ENCODE measurements around the gene TMIE. TPM values are rescaled to one million over a fixed set of nuclear protein-coding genes. Genes with fewer than 3 reads are reported as not detected.

The TMIE gene
- polyA plus RNA-seq, 1 experiment: not detected

GRCh38 chr3:46685446-46685845 is 15.7 kb upstream of the TMIE start:
- H3K4me3 ChIP-seq (ENCODE audit: low read depth, low read length): no peak overlapping the region
- H3K27me3 ChIP-seq (ENCODE audit: control insufficient read depth, insufficient read depth, low read length): peaks cover 20% of the 10 kb centered on the region
- TF ChIP-seq CTCF (IDR thresholded peaks at IDR 0.05; ENCODE audit: low read depth, low read length): no peak
- H3K9me3 ChIP-seq (ENCODE audit: control insufficient read depth, insufficient read depth, low read length): no peaks in the 10 kb centered on the region
- CTCF ChIA-PET: no interaction called here
- POLR2A ChIA-PET: no interaction called here
- no peak for DNase-seq (ENCODE audit: low read depth, low spot score)
- no peak overlapping the region for H3K27ac ChIP-seq (ENCODE audit: low read depth, low read length)

- CTCF ChIA-PET: interaction anchor here (1.8 kb wide), 1 partner anchor 202 kb away, joined by 11 read pairs; no protein-coding TSS in a partner anchor
- H3K4me3 ChIP-seq (ENCODE audit: low read depth, low read length): no peak overlapping the region
- H3K9me3 ChIP-seq (ENCODE audit: control insufficient read depth, insufficient read depth, low read length): no peaks in the 10 kb centered on the region
- POLR2A ChIA-PET: no interaction called here
- TF ChIP-seq CTCF (IDR thresholded peaks at IDR 0.05; ENCODE audit: low read depth, low read length): no peak
- DNase-seq (ENCODE audit: low read depth, low spot score): no peak
- H3K27me3 ChIP-seq (ENCODE audit: control insufficient read depth, insufficient read depth, low read length): peaks cover 26% of the 10 kb centered on the region
- H3K27ac ChIP-seq (ENCODE audit: low read depth, low read length): no peak overlapping the region
Measured at GRCh38 chr3:46690798-46691197, 10.4 kb upstream of the TMIE start.

GRCh38 chr3:46692566-46692990 is 8.6 kb upstream of the TMIE start:
- H3K4me3 ChIP-seq (ENCODE audit: low read depth, low read length): no peak overlapping the region
- H3K27me3 ChIP-seq (ENCODE audit: control insufficient read depth, insufficient read depth, low read length): peaks cover 30% of the 10 kb centered on the region
- no peak for DNase-seq (ENCODE audit: low read depth, low spot score)
- POLR2A ChIA-PET: interaction anchor here (0.6 kb wide), 1 partner anchor 208 kb away, joined by 3 read pairs; no protein-coding TSS in a partner anchor
- no peaks in the 10 kb centered on the region for H3K9me3 ChIP-seq (ENCODE audit: control insufficient read depth, insufficient read depth, low read length)
- CTCF ChIA-PET: interaction anchor here (0.6 to 2.2 kb wide), 4 partner anchors 13 to 205 kb away, joined by 3 to 8 read pairs (median 4); no protein-coding TSS in a partner anchor
- no peak overlapping the region for H3K27ac ChIP-seq (ENCODE audit: low read depth, low read length)
- no peak for TF ChIP-seq CTCF (IDR thresholded peaks at IDR 0.05; ENCODE audit: low read depth, low read length)

GRCh38 chr3:46693038-46693891 is 7.9 kb upstream of the TMIE start, which contains the start of gene ALS2CL:
TSS of gene ALS2CL (minus strand) at chr3:46693679. CDS start at chr3:46689440, 4,239 bp downstream.
- no peak for DNase-seq (ENCODE audit: low read depth, low spot score)
- Histone ChIP-seq H3K9me3 (ENCODE audit: control insufficient read depth, insufficient read depth, low read length) (no peaks in the 10 kb centered on the region), H3K27ac (ENCODE audit: low read depth, low read length) (no peak within 1 kb of the TSS), H3K4me3 (ENCODE audit: low read depth, low read length) (peak within 1 kb of the TSS; percentile 60), H3K27me3 (ENCODE audit: control insufficient read depth, insufficient read depth, low read length) (peaks cover 30% of the 10 kb centered on the region)
- ChIA-PET CTCF (interaction anchor here (0.6 to 2.2 kb wide), 5 partner anchors 12 to 205 kb away, joined by 3 to 8 read pairs (median 4); no protein-coding TSS in a partner anchor), POLR2A (interaction anchor here (0.6 kb wide), 1 partner anchor 208 kb away, joined by 3 read pairs; no protein-coding TSS in a partner anchor)
- TF ChIP-seq CTCF (IDR thresholded peaks at IDR 0.05; ENCODE audit: low read depth, low read length): no peak

GRCh38 chr3:46693892-46694226 is 7.3 kb upstream of the TMIE start:
- ChIA-PET CTCF (interaction anchor here (1.0 to 2.2 kb wide), 3 partner anchors 11 to 206 kb away, joined by 3 to 8 read pairs (median 4); no protein-coding TSS in a partner anchor), POLR2A (no interaction called here)
- TF ChIP-seq CTCF (IDR thresholded peaks at IDR 0.05; ENCODE audit: low read depth, low read length): no peak
- Histone ChIP-seq H3K4me3 (ENCODE audit: low read depth, low read length) (peak overlapping the region; percentile 38; the same call in 1 of the 2 replicates), H3K27ac (ENCODE audit: low read depth, low read length) (no peak overlapping the region), H3K9me3 (ENCODE audit: control insufficient read depth, insufficient read depth, low read length) (no peaks in the 10 kb centered on the region), H3K27me3 (ENCODE audit: control insufficient read depth, insufficient read depth, low read length) (peaks cover 30% of the 10 kb centered on the region)
- no peak for DNase-seq (ENCODE audit: low read depth, low spot score)
